Type B pancreatic cell (in vitro differentiated cells): ENCODE data around the gene RNF7. TPM values are rescaled to one million over a fixed set of nuclear protein-coding genes. Genes with fewer than 3 reads are reported as not detected.
"Not testable (repeated sequence)": the region's sequence is repeated elsewhere in the genome, so short reads cannot be mapped to it uniquely, and the experiment has no call there.

Experiments used
- DNase-seq: peaks from one replicate; pipeline ENCODE4 v3.0.0; 2021; ENCODE audit warnings: mixed read lengths; ENCODE audit not compliant: unreplicated experiment; ENCODE audit errors: extremely low spot score
- H3K27ac Mint-ChIP-seq: 2 replicates; pipeline ENCODE4 v1.8.0; 2021; ENCODE audit warnings: mild to moderate bottlenecking, mixed read lengths
- H3K27me3 Mint-ChIP-seq: 2 replicates; pipeline ENCODE4 v1.8.0; 2021; ENCODE audit warnings: mixed read lengths
- H3K36me3 Mint-ChIP-seq: 2 replicates; pipeline ENCODE4 v1.8.0; 2021; ENCODE audit warnings: mixed read lengths
- H3K4me1 Mint-ChIP-seq: one replicate; pipeline ENCODE4 v1.8.0; 2021; ENCODE audit warnings: mixed read lengths; ENCODE audit not compliant: unreplicated experiment
- H3K4me3 Mint-ChIP-seq: 2 replicates; pipeline ENCODE4 v1.8.0; 2021; ENCODE audit warnings: mild to moderate bottlenecking, mixed read lengths
- H3K9me3 Mint-ChIP-seq: 2 replicates; pipeline ENCODE4 v1.8.0; 2021; ENCODE audit warnings: mixed read lengths
- CTCF ChIP-seq: fragments of 200-600 bp; sonication (generic); conservative IDR thresholded peaks from 2 replicates; pipeline ENCODE4 v1.5.0; 2021; ENCODE audit warnings: antibody characterized with exemption, mild to moderate bottlenecking
- total RNA-seq: library from RNA; stranded (reverse); gene quantifications from 2 replicates; pipeline ENCODE4 v1.2.1, GENCODE V29; 2021; ENCODE audit warnings: low replicate concordance

RNF7 gene
- total RNA-seq, 1 donor from 2014 or later = 107 TPM

GRCh38 chr3:141746962-141747361, 8.9 kb downstream of the RNF7 start:
- H3K27me3 Mint-ChIP-seq = no peaks in the 10 kb centered on the region
- no peaks in the 10 kb centered on the region for H3K9me3 Mint-ChIP-seq
- no peak overlapping the region for H3K4me3 Mint-ChIP-seq
- peaks cover 15% of the 10 kb centered on the region for H3K36me3 Mint-ChIP-seq
- H3K4me1 Mint-ChIP-seq = peaks cover 3% of the 10 kb centered on the region
- no peak for DNase-seq
- no peak for TF ChIP-seq CTCF
- H3K27ac Mint-ChIP-seq = no peak overlapping the region

GRCh38 chr3:141753399-141753798, 15.3 kb downstream of the RNF7 start:
- no peak overlapping the region for H3K4me3 Mint-ChIP-seq
- H3K27ac Mint-ChIP-seq = no peak overlapping the region
- TF ChIP-seq CTCF = no peak
- no peaks in the 10 kb centered on the region for H3K4me1 Mint-ChIP-seq
- DNase-seq = no peak
- no peaks in the 10 kb centered on the region for H3K9me3 Mint-ChIP-seq
- H3K36me3 Mint-ChIP-seq = peaks cover 4% of the 10 kb centered on the region
- no peaks in the 10 kb centered on the region for H3K27me3 Mint-ChIP-seq

- TF ChIP-seq CTCF = no peak
- no peak for DNase-seq
- Mint-ChIP-seq H3K9me3 (no peaks in the 10 kb centered on the region), H3K36me3 (peaks cover 4% of the 10 kb centered on the region), H3K27me3 (no peaks in the 10 kb centered on the region), H3K4me3 (no peak overlapping the region), H3K4me1 (no peaks in the 10 kb centered on the region), H3K27ac (no peak overlapping the region)
Measured at GRCh38 chr3:141754032-141754431, 15.9 kb downstream of the RNF7 start.

GRCh38 chr3:141762552-141762951, 24.5 kb downstream of the RNF7 start:
- not testable (repeated sequence) for H3K36me3 Mint-ChIP-seq, H3K9me3 Mint-ChIP-seq, H3K27me3 Mint-ChIP-seq, H3K27ac Mint-ChIP-seq, DNase-seq, H3K4me3 Mint-ChIP-seq, H3K4me1 Mint-ChIP-seq

- H3K27ac Mint-ChIP-seq = no peak within 1 kb of the TSS
- no peaks in the 10 kb centered on the region for H3K4me1 Mint-ChIP-seq
Measured at GRCh38 chr3:141763088-141763750, 25.1 kb downstream of the RNF7 start, which contains the start of gene GRK7. GRK7 (plus strand) TSS chr3:141763408; CDS start chr3:141778285, 14,877 bp downstream.

More at GRCh38 chr3:141763088-141763750, 25.1 kb downstream of the RNF7 start, which contains the start of gene GRK7:
- Mint-ChIP-seq H3K36me3 (no peaks in the 10 kb centered on the region), H3K27me3 (no peaks in the 10 kb centered on the region), H3K9me3 (no peaks in the 10 kb centered on the region), H3K4me3 (no peak within 1 kb of the TSS)
- no peak for DNase-seq
- TF ChIP-seq CTCF = no peak
